IMR-90 (cell line): ENCODE results near the gene NPAS2. TPM values are rescaled to one million over a fixed set of nuclear protein-coding genes. Genes with fewer than 3 reads are reported as not detected.

Source experiments
- ATAC-seq: fragments of 200-7000 bp; cut with Tn5 transposase; 2 replicates; pipeline ENCODE4 v1.9.1; 2020; ENCODE audit warnings: low read depth, mild to moderate bottlenecking, moderate library complexity
- BruUV-seq: library from RNA; stranded (reverse); fragments of 400-500 nt; replicated peaks from 2 replicates; lab custom pipeline; 2021; lab: Mats Ljungman, UMichigan
- CTCF ChIA-PET: fragments of 300-600 bp; formaldehyde crosslinking; extraction: SDS; loops from one replicate; lab custom pipeline; 2021; ENCODE audit warnings: antibody characterized with exemption; lab: Yijun Ruan, JAX
- POLR2A ChIA-PET: fragments of 300-600 bp; sonication (Branson Sonifier 250); formaldehyde crosslinking; loops from one replicate; lab custom pipeline; 2022; ENCODE audit warnings: antibody characterized with exemption; ENCODE audit not compliant: unreplicated experiment; lab: Charles Lee
- DNase-seq: peaks from one replicate; pipeline ENCODE4 v3.0.0; 2013
- H2AFZ ChIP-seq: replicated peaks from 2 replicates; pipeline ENCODE3; 2013; ENCODE audit warnings: low read length, mild to moderate bottlenecking; ENCODE audit not compliant: poor library complexity
- H2AK5ac ChIP-seq: 2 replicates; pipeline ENCODE4 v1.6.1; 2013; ENCODE audit warnings: low read depth, low read length, inconsistent platforms
- H2AK9ac ChIP-seq: replicated peaks from 2 replicates; pipeline ENCODE3; 2013; ENCODE audit warnings: mild to moderate bottlenecking, low read depth, low read length, moderate library complexity; ENCODE audit not compliant: poor library complexity
- H2BK120ac ChIP-seq: 2 replicates; pipeline ENCODE4 v1.6.1; 2013; ENCODE audit warnings: low read depth, low read length, inconsistent platforms
- H2BK15ac ChIP-seq: 3 replicates; pipeline ENCODE4 v1.6.1; 2013; ENCODE audit warnings: low read depth, low read length, inconsistent platforms
- H2BK20ac ChIP-seq: 2 replicates; pipeline ENCODE4 v1.6.1; 2013; ENCODE audit warnings: low read depth, mild to moderate bottlenecking, inconsistent platforms, low read length, moderate library complexity
- H2BK5ac ChIP-seq: 2 replicates; pipeline ENCODE4 v1.6.1; 2013; ENCODE audit warnings: mild to moderate bottlenecking, low read depth, low read length, inconsistent platforms; ENCODE audit not compliant: poor library complexity, severe bottlenecking
- H3K14ac ChIP-seq: replicated peaks from 2 replicates; pipeline ENCODE4 v1.6.1; 2013; ENCODE audit warnings: low read depth, low read length, inconsistent platforms
- H3K18ac ChIP-seq: 2 replicates; pipeline ENCODE4 v1.6.1; 2013; ENCODE audit warnings: low read depth, low read length, control low read depth
- H3K23ac ChIP-seq: 2 replicates; pipeline ENCODE4 v1.6.1; 2013; ENCODE audit warnings: low read depth, low read length, inconsistent platforms
- H3K27ac ChIP-seq: 2 replicates; pipeline ENCODE4 v1.5.1; 2013; ENCODE audit warnings: mild to moderate bottlenecking, control low read depth, low read length; ENCODE audit not compliant: insufficient read depth
- H3K27me3 ChIP-seq: 2 replicates; pipeline ENCODE4 v1.6.1; 2013; ENCODE audit warnings: low read length; ENCODE audit not compliant: control insufficient read depth, insufficient read depth
- H3K36me3 ChIP-seq: 2 replicates; pipeline ENCODE4 v1.6.1; 2013; ENCODE audit warnings: low read length, mixed read lengths; ENCODE audit not compliant: control insufficient read depth, insufficient read depth
- H3K4ac ChIP-seq: 2 replicates; pipeline ENCODE4 v1.6.1; 2013; ENCODE audit warnings: low read depth, low read length, inconsistent platforms
- H3K4me1 ChIP-seq: 2 replicates; pipeline ENCODE4 v1.6.1; 2013; ENCODE audit warnings: low read length, mixed read lengths; ENCODE audit not compliant: control insufficient read depth, insufficient read depth
- H3K4me2 ChIP-seq: 2 replicates; pipeline ENCODE4 v1.6.1; 2013; ENCODE audit warnings: low read depth, mild to moderate bottlenecking, control low read depth, low read length, moderate library complexity
- H3K4me3 ChIP-seq: 2 replicates; pipeline ENCODE4 v1.5.1; 2013; ENCODE audit warnings: low read depth, mild to moderate bottlenecking, control low read depth, low read length, moderate library complexity; ENCODE audit not compliant: insufficient read depth
- H3K56ac ChIP-seq: 2 replicates; pipeline ENCODE4 v1.6.1; 2013; ENCODE audit warnings: low read length, inconsistent platforms; ENCODE audit not compliant: insufficient read depth; ENCODE audit errors: extremely low read depth
- H3K79me1 ChIP-seq, 2 experiments: 2 replicates each; pipeline ENCODE4 v1.6.1; 2013; ENCODE audit warnings: low read length in 2 of 2, inconsistent platforms in 1 of 2, low read depth in 1 of 2
- H3K9ac ChIP-seq: 2 replicates; pipeline ENCODE4 v1.6.1; 2013; ENCODE audit warnings: low read depth, low read length, control low read depth
- H3K9me1 ChIP-seq: 2 replicates; pipeline ENCODE4 v1.6.1; 2013; ENCODE audit warnings: low read length, inconsistent platforms; ENCODE audit not compliant: insufficient read depth
- H3K9me3 ChIP-seq: 2 replicates; pipeline ENCODE4 v1.6.1; 2013; ENCODE audit warnings: low read length; ENCODE audit not compliant: control insufficient read depth, insufficient read depth
- H4K20me1 ChIP-seq: 2 replicates; pipeline ENCODE4 v1.6.1; 2013; ENCODE audit warnings: low read length, inconsistent platforms; ENCODE audit not compliant: insufficient read depth
- H4K5ac ChIP-seq: 2 replicates; pipeline ENCODE4 v1.6.1; 2013; ENCODE audit warnings: mild to moderate bottlenecking, low read depth, low read length, control low read depth
- H4K8ac ChIP-seq, 2 experiments: 2 replicates each; pipeline ENCODE4 v1.6.1; 2013; ENCODE audit warnings: low read depth in 2 of 2, low read length in 2 of 2, control low read depth in 1 of 2, inconsistent platforms in 1 of 2
- H4K91ac ChIP-seq: 2 replicates; pipeline ENCODE4 v1.6.1; 2013; ENCODE audit warnings: low read depth, low read length, inconsistent platforms; ENCODE audit not compliant: insufficient read depth
- BHLHE40 ChIP-seq: fragments of 150-350 bp; IDR thresholded peaks from 2 replicates; pipeline ENCODE4 v1.6.1; 2016; ENCODE audit warnings: mild to moderate bottlenecking, low read depth, low read length
- CEBPB ChIP-seq: IDR thresholded peaks from 2 replicates; pipeline ENCODE4 v1.6.1; 2012; ENCODE audit warnings: low read depth, low read length, improper control_type of control experiment
- CHD1 ChIP-seq: IDR thresholded peaks from 2 replicates; pipeline ENCODE4 v1.6.1; 2012; ENCODE audit warnings: low read depth, low read length, improper control_type of control experiment
- CTCF ChIP-seq: conservative IDR thresholded peaks from 2 replicates; pipeline ENCODE4 v1.5.1; 2012; ENCODE audit warnings: mild to moderate bottlenecking, low read depth, low read length, improper control_type of control experiment
- ELK1 ChIP-seq: fragments of 150-350 bp; IDR thresholded peaks from 2 replicates; pipeline ENCODE4 v1.6.1; 2016; ENCODE audit warnings: low read depth, mild to moderate bottlenecking, low read length, moderate library complexity, borderline replicate concordance
- FOS ChIP-seq: fragments of 150-350 bp; IDR thresholded peaks from 2 replicates; pipeline ENCODE4 v1.6.1; 2016; ENCODE audit warnings: low read depth, low read length
- MAFK ChIP-seq: IDR thresholded peaks from 2 replicates; pipeline ENCODE4 v1.6.1; 2012; ENCODE audit warnings: low read depth, low read length, improper control_type of control experiment
- MAZ ChIP-seq: IDR thresholded peaks from 2 replicates; pipeline ENCODE4 v1.6.1; 2012; ENCODE audit warnings: low read depth, mild to moderate bottlenecking, low read length, improper control_type of control experiment, moderate library complexity, borderline replicate concordance
- MXI1 ChIP-seq: IDR thresholded peaks from 2 replicates; pipeline ENCODE4 v1.6.1; 2012; ENCODE audit warnings: low read depth, mild to moderate bottlenecking, low read length, moderate library complexity, borderline replicate concordance
- NFE2L2 ChIP-seq: fragments of 150-350 bp; IDR thresholded peaks from 2 replicates; pipeline ENCODE4 v1.6.1; 2016; ENCODE audit warnings: low read depth, mild to moderate bottlenecking, low read length
- POLR2A ChIP-seq: IDR thresholded peaks from 2 replicates; pipeline ENCODE4 v1.6.1; 2012; ENCODE audit warnings: mild to moderate bottlenecking, low read depth, low read length
- RAD21 ChIP-seq: IDR thresholded peaks from 2 replicates; pipeline ENCODE4 v1.6.1; 2012; ENCODE audit warnings: low read length, improper control_type of control experiment
- RCOR1 ChIP-seq: IDR thresholded peaks from 2 replicates; pipeline ENCODE4 v1.6.1; 2012; ENCODE audit warnings: mild to moderate bottlenecking, low read length, improper control_type of control experiment; ENCODE audit not compliant: insufficient replicate concordance
- RFX5 ChIP-seq: IDR thresholded peaks from 2 replicates; pipeline ENCODE4 v1.8.0; 2012; ENCODE audit warnings: low read depth, mild to moderate bottlenecking, low read length, moderate library complexity
- SMC3 ChIP-seq: fragments of 150-350 bp; IDR thresholded peaks from 2 replicates; pipeline ENCODE4 v1.6.1; 2016; ENCODE audit warnings: low read depth, mild to moderate bottlenecking, antibody characterized with exemption, low read length, moderate library complexity
- USF2 ChIP-seq: fragments of 150-350 bp; IDR thresholded peaks from 2 replicates; pipeline ENCODE4 v1.6.1; 2017; ENCODE audit warnings: mild to moderate bottlenecking, antibody characterized with exemption, low read length, low read depth
- WGBS, 2 experiments: methylation state at CpG; one replicate each; pipeline versions ENCODE4 v1.1.5 to v1.1.7; 2013; ENCODE audit warnings: missing lambda C conversion rate in 2 of 2; ENCODE audit not compliant: insufficient read length in 1 of 2; ENCODE audit errors: extremely low coverage in 2 of 2; 5-methylcytosine and 5-hydroxymethylcytosine counted together
- dilution Hi-C: fragments of 300-500 bp; cut with HindIII; formaldehyde crosslinking; loops from one replicate; pipeline ENCODE4 v1.14.3; 2018; ENCODE audit warnings: low sequenced_read_pairs; ENCODE audit not compliant: unreplicated experiment
- in situ Hi-C: fragments of 300-500 bp; cut with MboI; formaldehyde crosslinking; loops from 3 replicates; pipeline ENCODE4 v1.14.3; 2019; ENCODE audit warnings: low sequenced_read_pairs, inconsistent platforms, mixed read lengths
- intact Hi-C: fragments of 100-400 bp; cut with micrococcal nuclease; formaldehyde crosslinking; loops from 2 replicates; pipeline ENCODE4 v1.10.0; 2022
- polyA plus RNA-seq, 3 experiments: library from polyadenylated mRNA; depleted of rRNA; stranded (reverse); fragments of >200 nt; gene quantifications; 2 replicates each; pipeline ENCODE4 v1.2.3, GENCODE V29; 2012; ENCODE audit warnings: low replicate concordance in 1 of 3
- total RNA-seq: library from RNA; depleted of rRNA; stranded (reverse); fragments of >200 nt; gene quantifications from 2 replicates; pipeline ENCODE4 v1.2.3, GENCODE V29; 2012

Gene NPAS2
- total and polyA plus RNA-seq, 2 of the 4 experiments (the other 2 are of a cell fraction), result 5.2 to 14.8 TPM

GRCh38 chr2:100834221-100834620 is 14.3 kb downstream of the NPAS2 start:
- H2AFZ ChIP-seq, result no peak overlapping the region
- H3K4me1 ChIP-seq, result peaks cover 10% of the 10 kb centered on the region
- H3K18ac ChIP-seq, result no peak overlapping the region
- peaks cover 35% of the 10 kb centered on the region; the same call in 1 of the 2 replicates for H4K20me1 ChIP-seq
- no peak overlapping the region for H2BK15ac ChIP-seq
- H3K9me1 ChIP-seq, result peaks cover 11% of the 10 kb centered on the region; the same call in 1 of the 2 replicates
- no peak overlapping the region for H3K4me3 ChIP-seq
- H3K23ac ChIP-seq, result no peak overlapping the region
- no peaks in the 10 kb centered on the region for H3K27me3 ChIP-seq
- H2BK20ac ChIP-seq, result no peak overlapping the region
- ATAC-seq (no peak), DNase-seq (no peak)
- H3K4me2 ChIP-seq, result no peak overlapping the region
- peaks cover 2% of the 10 kb centered on the region; the same call in 1 of the 2 replicates for H3K36me3 ChIP-seq
- no peak overlapping the region for H4K8ac ChIP-seq
- no TSS peak for BruUV-seq
- H3K9me3 ChIP-seq, result no peaks in the 10 kb centered on the region
- no peak overlapping the region for H2AK9ac ChIP-seq
- no peak overlapping the region for H3K56ac ChIP-seq
- H3K27ac ChIP-seq, result no peak overlapping the region
- no peak overlapping the region for H3K9ac ChIP-seq
- no peak overlapping the region for H3K4ac ChIP-seq
- no peak overlapping the region for H2BK120ac ChIP-seq
- 0 out of 2 replicates have a peak overlapping the region, but pooled peaks have one; percentile 67 for H2AK5ac ChIP-seq
- H2BK5ac ChIP-seq, result no peak overlapping the region
- POLR2A ChIA-PET, result no interaction called here
- intact Hi-C loops, result no loop called here
- dilution Hi-C loops, result no loop called here
- no peak overlapping the region for H4K5ac ChIP-seq
- in situ Hi-C loops, result no loop called here
- CTCF ChIA-PET, result no interaction called here
- no peak overlapping the region for H4K91ac ChIP-seq
- WGBS, 2 experiments, result no CpG with 5 or more reads among the region's 10 CpGs
- H3K14ac ChIP-seq, result no peak overlapping the region
- TF ChIP-seq CEBPB (no peak), FOS (no peak), RAD21 (no peak), BHLHE40 (no peak), POLR2A (no peak), NFE2L2 (no peak), CTCF (no peak), RFX5 (no peak), RCOR1 (no peak), ELK1 (no peak), MXI1 (no peak), SMC3 (no peak), USF2 (no peak), CHD1 (no peak), MAZ (no peak), MAFK (no peak)
- peaks cover 33 to 51% of the 10 kb centered on the region in 2 experiments for H3K79me1 ChIP-seq
